ENCODE measurements around the gene SLC6A19. TPM values are rescaled to one million over a fixed set of nuclear protein-coding genes. Genes with fewer than 3 reads are reported as not detected.
A peak's percentile ranks its signal among the peaks of the same experiment; 100 is the strongest.
"Not testable (repeated sequence)": the region's sequence is repeated elsewhere in the genome, so short reads cannot be mapped to it uniquely, and the experiment has no call there.

Gene SLC6A19
- total RNA-seq, 1 experiment from 2014 or later: not detected

DNA sequence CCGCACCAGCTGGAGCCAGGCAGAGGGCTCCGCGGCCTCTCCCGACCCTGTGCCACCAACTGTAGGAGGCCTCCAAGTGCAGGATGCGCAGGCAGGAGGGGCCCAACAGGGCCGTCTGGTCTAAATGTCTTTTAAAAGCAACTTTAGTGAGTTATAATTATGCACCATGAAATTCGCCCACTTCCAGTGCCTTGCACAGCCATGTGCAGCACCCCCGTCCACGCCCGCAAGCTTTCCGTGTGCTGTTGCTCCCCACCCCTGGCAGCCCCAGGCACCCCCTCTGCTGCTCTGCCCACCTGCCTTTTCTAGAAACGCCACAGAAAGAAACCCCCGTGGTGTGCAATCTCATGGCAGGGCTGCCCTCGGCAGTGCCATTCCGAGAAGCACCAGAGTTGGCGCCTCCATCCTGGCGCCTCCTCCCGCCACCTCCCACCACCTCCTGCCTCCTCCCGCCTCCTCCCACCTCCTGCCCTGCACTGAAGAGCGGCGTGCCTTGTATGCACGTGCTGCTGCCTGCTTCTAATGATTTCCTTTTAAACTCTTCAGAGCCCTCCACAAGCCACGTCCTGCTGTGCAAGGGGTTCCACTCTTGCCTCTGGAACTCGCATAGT, 16.3 kb downstream of the SLC6A19 start:
- DNase-seq (ENCODE audit: extremely low read depth, low read depth): no peak

DNA sequence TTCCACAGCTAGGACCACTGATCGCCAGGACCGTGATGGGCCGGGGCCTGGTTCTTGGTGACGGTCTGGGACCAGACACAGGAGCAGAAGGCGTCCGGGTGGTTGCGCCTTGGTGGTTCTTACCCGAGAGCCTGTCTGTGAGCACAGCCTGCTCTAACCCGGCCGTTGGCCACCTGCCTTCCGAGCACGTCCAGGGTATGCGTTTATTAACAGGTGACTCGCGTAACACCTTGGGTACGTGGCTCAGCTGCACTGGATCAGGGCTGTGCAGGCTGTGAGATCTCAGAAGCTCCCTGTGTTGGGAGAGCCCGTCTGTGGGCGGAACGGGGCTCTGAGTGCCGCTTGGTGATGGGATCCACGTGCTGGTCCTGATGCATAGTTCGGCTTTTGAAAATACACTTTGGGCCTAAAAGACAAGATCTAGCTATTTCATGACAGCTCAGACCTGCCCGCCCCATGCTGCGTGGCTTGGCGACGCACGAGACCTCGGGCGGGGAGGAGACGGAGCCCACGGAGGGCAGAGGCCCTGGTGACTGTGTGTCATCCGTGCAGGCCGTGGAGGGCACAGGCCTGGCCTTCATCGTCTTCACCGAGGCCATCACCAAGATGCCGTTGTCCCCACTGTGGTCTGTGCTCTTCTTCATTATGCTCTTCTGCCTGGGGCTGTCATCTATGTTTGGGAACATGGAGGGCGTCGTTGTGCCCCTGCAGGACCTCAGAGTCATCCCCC, 17.1 kb downstream of the SLC6A19 start:
- DNase-seq (ENCODE audit: extremely low read depth, low read depth): no peak

DNA sequence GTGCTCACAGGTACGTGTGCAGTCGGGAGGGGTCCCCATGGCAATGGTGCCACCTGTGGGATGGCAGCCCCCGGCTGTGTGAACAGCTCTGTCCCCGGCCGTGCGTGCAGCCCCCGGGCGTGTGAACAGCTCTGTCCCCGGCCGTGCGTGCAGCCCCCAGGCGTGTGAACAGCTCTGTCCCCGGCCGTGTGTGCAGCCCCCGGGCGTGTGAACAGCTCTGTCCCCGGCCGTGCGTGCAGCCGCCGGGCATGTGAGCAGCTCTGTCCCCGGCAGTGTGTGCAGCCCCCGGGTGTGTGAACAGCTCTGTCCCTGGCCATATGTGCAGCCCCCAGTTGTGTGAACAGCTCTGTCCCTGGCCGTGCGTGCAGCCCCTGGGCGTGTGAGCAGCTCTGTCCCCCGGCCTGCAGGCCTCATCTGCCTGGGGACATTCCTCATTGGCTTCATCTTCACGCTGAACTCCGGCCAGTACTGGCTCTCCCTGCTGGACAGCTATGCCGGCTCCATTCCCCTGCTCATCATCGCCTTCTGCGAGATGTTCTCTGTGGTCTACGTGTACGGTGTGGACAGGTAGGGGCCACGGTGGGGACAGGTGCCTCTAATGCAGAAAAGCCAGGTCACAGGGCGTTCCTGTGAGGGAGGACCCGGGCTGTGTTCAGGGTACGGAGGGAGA, 17.8 kb downstream of the SLC6A19 start:
- DNase-seq (ENCODE audit: extremely low read depth, low read depth): no peak

DNA sequence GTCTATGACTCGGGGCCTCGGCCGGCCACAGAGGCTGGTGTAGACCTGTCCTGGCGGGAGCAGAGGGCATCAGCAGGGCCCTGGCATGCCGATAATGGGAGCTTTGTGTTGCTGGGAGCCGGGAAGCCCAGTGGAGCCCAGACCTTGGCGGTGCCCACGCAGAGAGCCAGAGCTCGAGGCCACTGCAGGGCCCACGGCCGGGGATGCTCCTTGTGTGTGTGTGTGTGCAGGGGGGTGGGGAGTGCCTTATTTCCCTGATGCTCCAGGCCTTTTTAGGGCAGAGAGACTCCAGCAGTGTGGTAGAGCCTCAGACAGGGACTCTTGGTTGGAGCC, 18.3 kb downstream of the SLC6A19 start:
- no peak for DNase-seq (ENCODE audit: extremely low read depth, low read depth)

DNA sequence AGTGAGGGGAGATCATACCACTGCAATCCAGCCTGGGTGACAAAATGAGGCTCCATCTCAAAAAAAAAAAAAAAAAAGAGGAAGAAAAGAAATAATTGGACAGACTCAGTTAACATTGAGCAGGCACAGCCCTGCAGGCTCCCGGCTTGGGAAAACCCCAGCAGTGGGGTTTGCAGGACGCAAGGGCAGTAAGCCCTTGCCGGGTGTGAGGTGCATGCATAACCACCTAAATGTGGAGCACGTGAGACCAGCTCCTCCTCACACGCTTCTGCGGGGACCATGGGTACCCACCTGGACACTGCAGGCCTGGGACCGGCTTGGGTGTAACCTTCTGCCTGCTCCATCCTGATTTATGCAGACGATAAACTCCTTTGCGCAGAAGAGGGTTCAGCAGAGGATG, 19.0 kb downstream of the SLC6A19 start:
- no peak for DNase-seq (ENCODE audit: extremely low read depth, low read depth)

DNA sequence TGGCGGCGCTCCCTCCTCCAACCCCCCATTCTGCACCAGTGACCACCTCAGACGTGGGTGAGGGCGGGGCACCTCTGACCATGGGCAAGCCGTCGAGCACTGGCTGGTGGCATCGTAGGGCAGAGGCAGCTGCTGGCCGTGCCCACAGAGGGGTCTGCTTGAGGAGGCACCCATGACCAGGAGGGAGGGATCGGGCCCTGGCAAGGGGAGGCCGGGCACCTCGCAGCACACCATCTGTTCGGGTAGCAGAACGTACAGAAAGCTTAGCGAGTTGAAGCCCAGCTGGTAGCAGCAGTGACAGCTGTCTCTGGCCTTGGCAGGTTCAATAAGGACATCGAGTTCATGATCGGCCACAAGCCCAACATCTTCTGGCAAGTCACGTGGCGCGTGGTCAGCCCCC, 19.4 kb downstream of the SLC6A19 start:
- DNase-seq (ENCODE audit: extremely low read depth, low read depth): no peak

DNA sequence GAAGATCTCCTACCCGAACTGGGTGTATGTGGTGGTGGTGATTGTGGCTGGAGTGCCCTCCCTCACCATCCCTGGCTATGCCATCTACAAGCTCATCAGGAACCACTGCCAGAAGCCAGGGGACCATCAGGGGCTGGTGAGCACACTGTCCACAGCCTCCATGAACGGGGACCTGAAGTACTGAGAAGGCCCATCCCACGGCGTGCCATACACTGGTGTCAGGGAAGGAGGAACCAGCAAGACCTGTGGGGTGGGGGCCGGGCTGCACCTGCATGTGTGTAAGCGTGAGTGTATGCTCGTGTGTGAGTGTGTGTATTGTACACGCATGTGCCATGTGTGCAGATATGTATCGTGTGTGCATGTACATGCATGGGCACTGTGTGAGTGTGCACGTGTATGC, 20.3 kb downstream of the SLC6A19 start:
- DNase-seq (ENCODE audit: extremely low read depth, low read depth): no peak

DNA sequence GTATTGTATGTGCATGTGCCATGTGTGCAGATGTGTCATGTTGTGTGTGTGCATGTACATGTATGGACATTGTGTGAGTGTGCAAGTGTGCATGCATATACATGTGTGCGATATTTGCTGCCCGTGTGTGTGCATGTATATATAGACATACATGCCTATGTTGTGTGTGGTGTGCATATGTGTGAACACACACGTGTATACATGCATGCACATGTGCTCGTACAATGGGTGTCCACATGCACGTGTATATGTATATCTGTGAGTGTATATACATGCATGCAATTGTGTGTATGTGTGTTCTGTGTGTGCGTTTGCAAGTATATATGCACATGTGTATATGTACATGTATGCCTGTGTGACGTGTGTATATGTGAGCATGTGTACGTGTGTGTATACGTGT, 20.8 kb downstream of the SLC6A19 start:
- no peak for DNase-seq (ENCODE audit: extremely low read depth, low read depth)

DNA sequence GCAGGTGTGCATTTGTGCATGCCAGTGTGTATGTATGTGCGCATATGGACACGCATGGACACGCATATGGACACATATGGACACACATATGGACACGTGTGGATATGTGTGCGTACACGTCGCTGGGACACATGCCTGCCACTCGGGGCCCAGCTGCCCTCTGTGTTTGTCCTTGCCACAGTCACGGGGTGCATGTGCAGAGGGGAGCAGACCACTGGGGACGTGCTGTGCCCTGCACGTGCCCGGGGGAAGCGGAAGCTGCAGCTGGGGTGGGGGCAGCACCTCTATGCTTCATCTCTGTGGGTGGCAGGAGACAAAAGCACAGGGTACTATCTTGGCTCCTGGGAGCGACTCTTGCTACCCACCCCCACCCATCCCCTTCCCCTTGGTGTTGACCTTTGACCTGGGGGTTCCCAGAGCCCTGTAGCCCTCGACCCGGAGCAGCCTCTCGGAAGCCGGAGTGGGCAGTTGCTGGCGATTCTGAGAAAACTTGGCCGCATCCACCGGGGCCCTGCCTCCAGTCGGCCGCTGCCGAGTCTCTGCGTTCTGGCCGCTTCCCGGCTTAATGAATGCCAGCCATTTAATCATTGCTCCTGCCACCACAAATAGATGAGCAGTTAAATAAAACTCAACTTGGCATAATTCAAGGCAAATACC, 21.4 kb downstream of the SLC6A19 start:
- DNase-seq (ENCODE audit: extremely low read depth, low read depth): no peak

DNA sequence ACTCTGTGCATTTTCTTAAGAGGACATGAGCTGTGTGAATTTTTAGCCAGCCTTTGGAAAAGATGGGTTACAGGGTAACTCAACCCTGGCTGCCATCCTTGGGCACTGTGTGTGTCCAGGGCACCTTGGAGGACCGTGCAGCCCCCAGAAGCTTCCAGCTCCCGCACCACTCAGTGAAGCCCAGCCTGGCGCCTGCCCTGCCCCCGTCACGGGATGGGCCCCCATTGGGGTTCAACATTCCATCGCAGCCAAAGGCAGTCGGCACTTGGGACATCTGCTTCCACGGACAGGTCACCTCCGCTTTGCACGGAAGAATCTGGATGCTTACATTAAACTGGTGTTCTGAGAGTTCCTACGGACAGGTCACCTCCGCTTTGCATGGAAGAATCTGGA, 21.9 kb downstream of the SLC6A19 start:
- DNase-seq (ENCODE audit: extremely low read depth, low read depth): no peak

DNA sequence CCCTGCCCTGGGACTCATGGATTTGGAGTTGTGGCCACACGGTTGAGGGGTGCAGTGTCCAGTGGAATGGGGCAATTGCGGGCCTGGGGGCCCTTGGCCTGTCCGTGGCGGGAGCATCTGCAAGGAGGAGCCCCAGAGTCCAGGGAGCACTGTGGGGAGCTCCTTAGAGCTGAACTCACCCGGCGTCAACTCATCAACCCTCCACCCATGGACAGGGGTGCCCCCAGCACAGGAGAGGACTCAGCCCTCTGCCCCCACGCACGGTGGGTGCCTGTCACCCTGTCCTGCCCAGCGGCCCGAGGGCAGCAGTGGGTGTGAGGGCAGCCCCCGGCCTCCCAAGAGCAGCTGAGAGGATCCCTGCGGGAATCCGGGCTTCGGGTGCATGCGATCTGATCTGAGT, 23.2 kb downstream of the SLC6A19 start:
- no peak for DNase-seq (ENCODE audit: extremely low read depth, low read depth)

DNA sequence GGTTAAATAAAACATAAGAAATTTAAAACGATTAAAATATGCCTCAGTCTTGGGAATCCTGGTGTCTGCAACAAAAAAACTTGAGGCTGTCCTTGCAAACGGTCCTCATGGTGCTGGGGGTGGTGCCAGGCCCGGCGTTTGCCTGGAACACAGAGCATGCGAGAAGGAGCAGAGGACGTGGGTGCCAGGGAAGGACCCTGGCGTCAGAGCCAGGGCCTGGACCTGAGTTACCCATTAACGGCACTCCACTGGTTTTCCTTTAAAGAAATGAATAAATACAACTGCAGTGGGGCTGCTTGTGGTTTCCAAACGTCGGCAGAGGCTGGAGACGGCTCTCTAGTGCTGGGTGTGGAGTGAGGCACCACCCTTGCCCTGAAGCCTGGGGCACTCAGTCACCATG, 23.7 kb downstream of the SLC6A19 start, which contains the start of gene SLC6A18:
Gene SLC6A18, plus strand, starts transcription at position 301 of the 400 bp plus-strand sequence. Its CDS starts 97 bp downstream, at position 398.
- no peak for DNase-seq (ENCODE audit: extremely low read depth, low read depth)

DNA sequence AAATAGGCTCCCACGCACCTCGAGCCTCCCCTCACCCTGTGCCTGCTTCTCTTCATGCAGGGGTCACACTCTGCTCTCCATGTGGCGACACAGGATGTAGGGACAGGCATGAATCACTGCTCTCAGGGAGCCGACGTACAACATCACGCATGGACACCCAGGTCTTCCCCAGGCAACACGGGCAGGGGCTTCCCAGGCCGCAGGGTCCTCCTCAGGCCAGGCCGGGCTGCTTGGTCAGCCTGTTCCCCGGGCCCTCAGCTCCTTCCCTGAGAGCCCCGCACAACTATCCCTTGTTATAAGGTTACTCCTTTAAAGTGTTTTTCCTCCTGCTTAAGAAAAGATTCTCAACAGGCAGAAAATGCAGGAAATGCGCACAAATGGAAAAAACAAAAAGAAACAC, 24.8 kb downstream of the SLC6A19 start:
- DNase-seq (ENCODE audit: extremely low read depth, low read depth): no peak

DNA sequence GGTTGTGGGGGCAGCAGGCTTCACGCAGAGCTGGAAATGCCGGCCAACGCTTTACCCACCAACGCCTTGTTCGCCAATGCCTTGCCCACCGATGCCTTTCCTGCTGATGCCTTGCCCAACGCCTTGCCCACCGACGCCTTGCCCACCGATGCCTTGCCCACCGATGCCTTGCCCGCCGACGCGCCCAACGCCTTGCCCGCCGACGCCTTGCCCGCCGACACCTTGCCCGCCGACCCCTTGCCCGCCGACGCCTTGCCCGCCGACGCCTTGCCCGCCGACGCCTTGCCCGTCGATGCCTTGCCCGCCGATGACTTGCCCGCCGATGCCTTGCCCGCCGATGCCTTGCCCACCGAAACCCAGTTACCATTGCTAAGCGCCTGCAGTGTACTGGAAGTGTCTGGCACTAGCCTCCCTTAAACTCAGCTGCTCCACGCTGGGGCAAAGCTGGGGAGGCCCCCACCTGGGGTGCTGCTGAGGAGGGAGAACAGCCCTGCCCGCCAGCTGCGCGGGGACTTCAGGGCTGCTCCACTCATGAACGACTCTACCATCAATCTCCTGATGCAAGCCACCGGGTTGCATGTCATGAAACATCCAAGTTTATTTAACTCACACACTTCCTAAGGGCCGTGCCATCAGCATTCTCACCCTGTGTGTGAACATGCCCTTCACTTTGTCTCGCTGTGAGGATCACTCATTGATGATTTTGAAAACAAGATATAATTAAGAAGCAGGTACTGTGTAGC, 25.6 kb downstream of the SLC6A19 start:
- no peak for DNase-seq (ENCODE audit: extremely low read depth, low read depth)

DNA sequence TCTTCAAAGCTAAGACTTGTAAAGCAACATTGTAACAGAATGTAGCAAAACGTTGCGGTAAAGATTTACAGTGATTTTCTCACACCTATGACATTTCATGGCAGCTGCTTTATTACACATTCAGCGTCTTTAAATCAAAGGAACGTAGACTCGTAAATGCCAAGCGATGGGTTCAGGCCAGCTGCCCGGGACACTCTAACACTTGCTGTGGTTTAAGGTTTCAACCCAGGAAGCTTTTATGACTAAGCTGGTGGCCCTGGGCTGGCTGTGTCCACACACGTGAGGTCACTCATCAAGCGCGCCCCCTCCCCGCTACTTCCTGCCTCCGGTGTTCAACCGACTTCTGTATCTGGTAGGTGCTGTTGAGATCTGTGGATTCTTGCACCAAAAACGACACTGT, 26.3 kb downstream of the SLC6A19 start:
- peak; percentile 21 for DNase-seq (ENCODE audit: extremely low read depth, low read depth)

DNA sequence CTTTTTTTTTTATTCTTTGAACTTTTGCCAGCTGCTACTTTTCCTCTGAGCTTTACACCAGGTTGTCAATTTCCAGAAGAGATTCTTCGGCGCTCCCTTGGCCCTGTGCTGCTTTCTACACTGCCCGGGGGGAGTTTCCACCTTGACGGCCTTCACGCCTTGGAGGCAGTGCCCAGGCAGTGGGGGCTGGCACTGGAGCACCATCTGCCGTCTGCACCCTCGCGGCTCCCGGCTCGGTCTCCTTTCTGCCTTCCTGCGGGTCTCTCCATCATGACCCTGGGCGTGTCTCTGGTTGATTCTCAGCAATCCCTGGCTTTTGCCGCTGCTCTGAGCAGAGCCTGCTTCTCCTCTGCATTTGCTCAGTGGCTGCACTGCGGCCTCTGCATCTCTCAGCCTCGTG, 26.7 kb downstream of the SLC6A19 start:
- DNase-seq (ENCODE audit: extremely low read depth, low read depth): no peak

DNA sequence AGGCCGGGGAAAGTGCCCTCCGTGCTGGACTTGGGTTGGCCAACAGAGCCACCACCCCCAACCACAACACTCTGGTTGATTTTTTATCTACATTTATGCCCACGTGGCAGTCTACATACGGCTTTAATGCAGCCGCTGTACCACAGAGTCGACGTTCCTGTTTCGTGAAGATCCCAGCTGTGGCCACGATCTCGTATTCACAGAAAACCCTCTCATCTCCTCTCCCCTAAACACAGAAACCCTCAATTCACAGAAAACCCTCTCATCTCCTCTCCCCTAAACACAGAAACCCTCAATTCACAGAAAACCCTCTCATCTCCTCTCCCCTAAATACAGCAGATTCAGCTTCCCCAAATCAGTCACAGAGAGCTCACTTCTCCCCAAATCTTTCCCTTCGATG, 27.6 kb downstream of the SLC6A19 start:
- DNase-seq (ENCODE audit: extremely low read depth, low read depth): not testable (repeated sequence)

DNA sequence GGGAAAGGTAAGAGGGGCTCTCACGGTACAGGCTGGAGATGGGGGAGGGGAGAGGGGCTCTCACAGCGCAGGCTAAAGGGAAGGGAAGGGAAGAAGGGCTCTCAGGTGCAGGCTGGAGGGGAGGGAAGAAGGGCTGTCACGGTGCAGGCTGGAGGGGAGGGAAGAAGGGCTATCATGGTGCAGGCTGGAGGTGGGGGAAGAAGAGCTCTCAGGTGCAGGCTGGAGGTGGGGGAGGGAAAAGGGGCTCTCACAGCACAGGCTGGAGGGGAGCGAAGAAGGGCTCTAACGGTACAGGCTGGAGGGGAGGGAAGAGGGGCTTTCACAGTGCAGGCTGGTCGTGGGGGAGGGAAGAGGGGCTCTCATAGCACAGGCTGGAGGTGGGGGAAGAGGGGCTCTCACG, 28.4 kb downstream of the SLC6A19 start:
- no peak for DNase-seq (ENCODE audit: extremely low read depth, low read depth)

DNA sequence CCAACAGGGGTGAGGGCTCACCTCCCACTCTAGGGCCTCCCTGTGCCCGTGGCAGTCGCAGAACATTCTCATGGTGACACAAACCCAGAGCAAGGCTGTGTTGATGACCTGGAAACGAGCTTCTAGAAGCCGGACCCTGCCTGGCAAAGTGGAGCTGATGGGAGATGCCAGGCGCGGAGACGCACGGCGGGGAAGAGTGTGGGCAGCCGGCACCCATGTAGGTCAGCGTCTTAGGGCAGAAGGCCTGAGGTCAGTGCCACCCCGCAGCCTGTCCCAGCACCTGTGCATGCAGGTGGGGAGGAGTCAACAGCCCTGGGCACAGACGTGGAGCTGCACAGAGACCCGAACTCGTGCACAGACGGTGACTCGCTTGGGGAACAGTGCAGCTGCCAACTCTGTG, 29.2 kb downstream of the SLC6A19 start:
- DNase-seq (ENCODE audit: extremely low read depth, low read depth): no peak

DNA sequence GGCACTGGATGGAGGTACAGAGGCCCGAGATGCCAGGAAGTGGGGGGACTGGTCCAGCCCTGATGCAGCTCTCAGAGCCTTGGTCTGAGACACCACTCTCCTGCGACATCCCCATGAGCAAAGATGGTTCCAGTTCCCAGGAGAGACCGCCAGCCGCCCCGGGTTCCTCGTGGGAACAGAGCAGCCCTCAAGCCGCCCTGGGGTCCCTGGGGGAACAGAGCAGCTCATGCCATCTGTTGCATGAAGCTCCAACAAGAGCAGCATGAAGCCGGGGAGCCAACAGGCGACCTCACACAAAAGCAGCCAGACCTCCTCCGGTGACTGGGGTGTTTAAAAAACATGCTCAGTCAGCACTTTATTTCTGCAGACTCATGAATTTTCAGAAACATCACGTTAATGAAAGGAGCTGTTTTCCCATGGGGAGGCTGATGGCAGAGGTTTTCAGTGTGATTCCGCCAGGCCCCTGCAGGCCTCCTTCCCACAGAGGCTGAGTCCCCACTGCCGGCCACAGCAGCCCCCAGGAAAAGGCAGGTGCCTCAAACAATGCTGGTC, 30.0 kb downstream of the SLC6A19 start:
- DNase-seq (ENCODE audit: extremely low read depth, low read depth): no peak

DNA sequence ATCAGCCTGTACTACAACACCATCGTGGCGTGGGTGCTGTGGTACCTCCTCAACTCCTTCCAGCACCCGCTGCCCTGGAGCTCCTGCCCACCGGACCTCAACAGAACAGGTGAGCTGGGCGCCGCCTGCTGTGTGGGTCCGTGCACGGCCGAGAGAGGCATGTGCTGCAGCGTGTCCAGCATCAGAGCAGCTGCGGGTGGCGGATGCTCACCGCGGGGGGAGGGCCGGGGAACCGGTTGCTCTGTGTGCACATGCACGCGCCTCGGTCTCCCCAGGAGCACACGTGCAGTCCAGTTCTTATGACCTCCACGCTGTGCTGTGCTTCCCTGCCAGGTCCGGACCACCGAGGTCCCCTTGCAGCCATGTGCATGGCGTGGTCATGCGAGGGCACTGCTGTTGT, 31.4 kb downstream of the SLC6A19 start:
- no peak for DNase-seq (ENCODE audit: extremely low read depth, low read depth)

All from NCI-H460 (cell line).